ENCODE data around the gene STRN3.
A peak's percentile ranks its signal among the peaks of the same experiment; 100 is the strongest.
"Not testable (repeated sequence)": the region's sequence is repeated elsewhere in the genome, so short reads cannot be mapped to it uniquely, and the experiment has no call there.

The STRN3 gene

DNA sequence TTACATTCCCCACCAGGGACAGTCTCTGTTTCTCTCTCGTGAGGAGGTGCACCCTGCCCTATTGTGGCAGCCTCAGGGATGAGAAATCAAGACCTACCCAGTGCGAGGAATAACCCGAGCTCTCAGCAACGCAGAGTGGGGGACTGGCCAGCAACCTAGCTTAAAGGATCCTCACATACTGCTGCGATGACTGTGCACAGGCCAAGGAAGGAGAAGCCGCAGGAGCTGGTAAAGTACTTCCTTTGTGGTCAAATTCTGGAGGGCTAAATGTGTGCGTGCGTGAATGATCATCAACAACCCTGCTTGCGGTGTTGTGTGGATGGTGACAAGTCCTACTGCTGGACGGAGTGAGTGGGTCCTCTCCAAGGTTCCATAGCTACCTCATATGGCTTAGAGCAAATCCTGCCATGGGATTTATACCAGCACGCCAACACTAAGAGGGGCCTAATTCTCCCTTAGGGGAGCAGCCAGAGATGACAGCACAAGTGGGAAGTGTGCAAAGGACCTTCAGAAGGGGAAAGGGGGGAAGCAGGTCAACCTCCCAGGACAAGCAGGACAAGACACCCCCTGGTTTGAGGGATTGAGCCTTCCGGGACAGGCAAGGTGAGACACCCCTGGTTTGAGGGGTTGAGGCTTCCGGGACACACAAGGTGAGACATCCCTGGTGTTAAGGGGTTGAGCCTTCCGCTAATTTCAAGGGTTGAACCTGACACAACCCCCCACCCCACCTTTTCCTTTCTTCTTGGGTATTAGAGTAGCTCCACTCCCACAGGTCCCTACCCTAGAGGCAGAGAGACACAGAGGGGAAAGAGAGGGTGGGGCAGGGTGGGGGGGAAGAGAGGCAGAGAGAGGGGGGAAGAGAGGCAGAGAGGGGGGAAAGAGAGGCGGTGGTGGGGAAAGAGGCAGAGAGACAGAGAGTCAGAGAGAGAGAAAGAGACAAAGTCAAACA is 59.5 kb downstream of the STRN3 start:
- DNase-seq, result no peak

DNA sequence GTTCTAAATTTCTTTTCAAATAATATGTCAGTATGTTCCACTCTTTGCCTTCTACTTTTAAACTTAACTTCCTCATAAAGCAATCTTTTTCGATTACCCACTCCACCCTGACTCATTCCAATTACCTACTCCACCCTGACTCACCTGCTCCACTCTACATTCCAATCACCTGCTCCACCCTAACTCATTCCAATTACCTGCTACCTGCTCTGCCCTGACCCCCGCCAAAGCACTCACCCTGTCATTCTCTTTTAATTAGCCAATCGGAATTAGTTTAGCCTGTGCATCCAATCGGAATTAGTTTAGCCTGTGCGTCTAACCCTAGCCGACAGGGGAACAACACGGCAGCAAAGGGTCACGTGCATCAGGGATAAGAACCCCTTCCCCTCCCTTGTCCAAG is 60.3 kb downstream of the STRN3 start:
- DNase-seq, result not testable (repeated sequence)

DNA sequence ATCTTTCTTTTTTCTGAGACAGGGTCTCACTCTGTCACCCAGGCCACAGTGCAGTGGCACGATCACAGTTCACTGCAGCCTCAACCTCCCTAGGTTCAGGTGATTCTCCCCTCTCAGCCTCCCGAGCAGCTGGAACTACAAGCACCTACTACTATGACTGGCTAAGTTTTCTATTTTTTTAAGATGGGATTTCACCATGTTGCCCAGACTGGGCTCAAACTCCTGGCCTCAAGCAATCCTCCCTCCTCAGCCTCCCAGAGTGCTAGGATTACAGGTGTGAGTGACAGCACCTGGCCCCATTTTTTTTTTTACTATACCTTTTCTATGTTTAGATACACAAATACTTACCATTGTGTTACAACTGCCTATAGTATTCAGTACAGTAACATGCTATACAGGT is 63.6 kb downstream of the STRN3 start:
- not testable (repeated sequence) for DNase-seq

DNA sequence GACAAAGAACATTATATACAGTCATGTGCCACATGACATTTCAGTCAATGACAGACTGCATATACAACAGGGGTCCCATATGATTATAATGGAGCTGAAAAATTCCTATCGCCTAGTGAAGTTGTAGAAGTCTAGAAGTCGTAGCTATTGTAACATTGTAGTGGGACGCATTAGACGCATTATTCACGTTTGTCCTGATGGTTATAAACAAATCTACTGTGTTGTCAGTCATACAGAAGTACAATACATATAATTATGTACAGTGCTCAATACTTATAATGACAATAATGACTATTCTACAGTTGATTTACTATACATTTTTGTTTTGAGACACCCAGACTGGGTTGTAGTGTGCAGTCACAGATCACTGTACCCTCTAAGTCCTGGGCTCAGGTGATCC is 64.8 kb downstream of the STRN3 start:
- no peak for DNase-seq

DNA sequence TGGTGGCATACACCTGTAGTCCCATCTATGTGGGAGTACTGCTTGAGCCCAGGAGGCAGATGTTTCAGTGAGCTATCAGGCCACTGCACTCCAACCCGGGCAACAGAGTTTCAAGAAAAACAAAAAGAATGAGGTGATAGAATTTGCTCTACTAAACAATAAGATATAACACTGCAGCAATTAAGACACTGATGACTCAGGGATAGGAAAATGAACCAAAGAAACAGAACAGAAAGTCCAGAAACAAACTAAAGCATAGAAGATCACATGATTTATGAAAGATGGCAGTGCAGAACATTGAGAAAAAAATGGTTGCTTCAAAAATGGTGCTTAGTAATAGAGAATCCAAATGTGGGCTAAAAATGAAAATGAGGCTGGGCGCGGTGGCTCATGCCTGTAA is 66.0 kb downstream of the STRN3 start:
- DNase-seq, result no peak

DNA sequence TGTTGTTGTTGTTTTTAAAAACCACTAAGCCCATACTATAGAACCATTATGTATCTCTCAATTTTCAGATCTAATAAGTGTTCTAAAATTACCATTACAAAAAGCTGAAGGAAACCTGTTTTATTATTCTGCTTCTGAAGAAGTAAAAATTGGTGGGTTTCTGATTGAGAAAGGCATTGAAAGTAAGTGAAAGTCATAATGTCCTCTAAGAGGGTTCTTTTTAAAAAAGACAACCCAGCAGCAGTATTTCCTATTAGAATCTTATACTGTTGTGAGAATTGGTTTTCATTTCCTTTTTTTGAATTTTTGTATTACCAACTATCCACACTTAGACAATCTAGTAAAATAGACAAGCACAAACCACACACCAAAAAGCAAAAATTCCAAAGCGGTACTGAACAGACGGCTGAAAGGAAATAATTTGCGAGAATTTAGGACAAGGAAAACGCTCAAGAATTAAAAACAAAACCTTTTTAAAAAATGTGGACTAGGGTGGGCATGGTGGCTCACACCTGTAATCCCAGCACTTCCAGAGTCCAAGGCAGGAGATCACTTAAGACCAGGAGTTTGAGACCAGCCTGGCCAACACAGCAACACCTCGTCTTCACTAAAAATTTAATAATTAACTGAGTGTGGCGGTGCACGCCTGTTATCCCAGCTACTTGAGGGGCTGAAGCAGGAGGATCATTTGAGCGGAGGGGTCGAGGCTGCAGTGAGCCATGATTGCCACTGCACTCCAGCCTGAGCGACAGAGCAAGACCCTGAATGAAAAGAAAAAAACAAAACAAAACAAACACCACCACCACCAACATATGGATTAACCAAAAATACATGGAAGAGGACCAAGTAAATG is 67.4 kb downstream of the STRN3 start:
- DNase-seq, result no peak

DNA sequence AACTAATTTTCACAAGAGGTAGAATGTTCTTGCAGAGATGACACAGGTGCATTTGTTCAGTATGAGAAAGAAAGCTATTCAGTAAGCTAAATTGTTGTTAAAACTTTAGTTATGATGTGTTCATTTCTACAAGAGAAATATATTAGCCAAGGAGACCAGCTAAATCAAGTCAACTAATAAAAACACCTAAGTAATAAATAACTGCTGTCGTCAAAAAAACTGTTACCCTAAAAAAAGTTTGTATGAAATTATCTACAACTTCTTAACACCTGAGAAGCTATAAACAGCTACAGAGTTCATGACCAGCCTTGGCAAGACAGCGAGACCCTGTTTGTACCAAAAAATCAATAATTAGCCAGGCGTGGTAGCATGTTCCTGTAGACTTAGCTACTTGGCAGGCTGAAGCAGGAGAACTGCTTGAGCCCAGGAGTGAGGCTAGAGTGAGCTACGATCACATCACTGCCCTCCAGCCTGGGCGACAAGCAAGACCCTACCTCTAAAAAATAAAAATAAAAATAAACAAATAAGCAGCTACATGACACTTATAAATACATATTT is 68.3 kb downstream of the STRN3 start:
- DNase-seq, result no peak

DNA sequence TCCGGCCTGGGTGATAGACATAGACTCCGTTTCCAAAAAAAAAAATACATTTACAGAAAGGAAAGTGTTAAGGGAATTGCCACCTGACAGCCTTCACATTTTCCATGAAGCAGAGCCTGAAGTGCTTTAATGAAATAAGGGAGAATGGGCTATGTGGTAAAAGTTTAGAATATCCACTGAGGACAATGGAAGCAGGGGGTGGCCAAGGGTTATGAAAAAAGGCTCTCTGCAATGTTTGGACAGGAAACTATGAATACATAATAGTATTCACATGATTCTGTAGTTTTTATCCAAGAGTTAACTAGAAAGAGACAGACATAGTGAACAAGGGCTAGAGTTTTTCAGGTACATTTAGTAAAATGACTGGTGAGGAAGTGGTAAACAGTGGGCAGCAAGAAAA is 76.5 kb downstream of the STRN3 start:
- DNase-seq, result no peak

DNA sequence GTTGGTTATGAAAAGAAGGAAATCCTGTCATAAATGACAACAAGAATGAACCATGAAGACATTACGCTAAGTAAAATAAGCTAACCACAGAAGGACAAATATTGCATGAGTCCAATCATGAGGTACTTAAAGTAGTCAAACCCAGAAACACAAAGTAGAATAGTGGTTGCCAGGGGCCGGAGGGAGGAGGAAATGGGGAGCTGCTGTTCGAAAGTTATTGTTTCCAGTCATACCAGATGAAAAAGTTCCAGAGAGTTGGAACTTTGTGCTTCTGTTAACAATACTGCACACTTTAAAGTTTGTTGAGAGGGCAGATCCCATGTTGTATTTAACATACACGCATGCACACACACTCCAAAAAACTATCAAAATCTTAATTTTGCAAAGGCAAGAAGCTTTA is 82.5 kb downstream of the STRN3 start:
- DNase-seq, result no peak

DNA sequence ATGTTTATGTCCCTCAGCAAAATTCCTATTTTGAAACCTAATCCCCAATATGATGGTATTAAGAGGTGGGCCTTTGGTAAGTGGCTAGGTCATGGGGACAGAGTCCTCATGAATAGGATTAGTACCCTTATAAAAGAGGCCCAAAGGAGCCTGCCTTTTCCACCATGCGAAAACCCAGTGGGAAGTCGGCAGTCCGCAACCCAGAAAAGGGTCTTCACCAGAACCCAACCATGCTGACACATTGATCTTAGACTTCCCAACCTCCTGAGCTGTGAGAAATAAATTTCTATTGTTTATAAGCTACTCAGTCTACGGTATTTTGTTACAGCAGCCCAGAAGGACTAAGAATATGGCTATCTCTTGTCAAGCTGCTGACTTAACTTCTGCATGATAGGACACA is 85.3 kb downstream of the STRN3 start:
- no peak for DNase-seq

DNA sequence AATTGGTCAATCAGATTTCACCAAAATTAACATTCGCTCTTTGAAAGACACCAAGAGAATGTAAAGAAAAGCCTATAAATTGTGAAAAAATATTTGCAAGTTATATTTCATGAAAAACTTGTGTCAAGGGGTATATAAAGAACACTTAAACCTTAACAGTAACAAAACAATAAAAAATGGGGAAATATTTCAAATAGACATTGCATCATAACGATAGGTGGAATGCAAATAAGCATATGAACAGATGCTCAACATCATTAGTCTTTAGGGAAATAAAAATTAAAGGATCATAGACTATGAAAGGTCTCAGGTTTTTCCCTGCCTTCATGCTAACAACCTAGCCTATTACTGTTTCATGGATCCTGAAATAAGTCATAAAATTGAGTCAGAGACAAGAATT is 87.6 kb downstream of the STRN3 start:
- DNase-seq, result no peak

DNA sequence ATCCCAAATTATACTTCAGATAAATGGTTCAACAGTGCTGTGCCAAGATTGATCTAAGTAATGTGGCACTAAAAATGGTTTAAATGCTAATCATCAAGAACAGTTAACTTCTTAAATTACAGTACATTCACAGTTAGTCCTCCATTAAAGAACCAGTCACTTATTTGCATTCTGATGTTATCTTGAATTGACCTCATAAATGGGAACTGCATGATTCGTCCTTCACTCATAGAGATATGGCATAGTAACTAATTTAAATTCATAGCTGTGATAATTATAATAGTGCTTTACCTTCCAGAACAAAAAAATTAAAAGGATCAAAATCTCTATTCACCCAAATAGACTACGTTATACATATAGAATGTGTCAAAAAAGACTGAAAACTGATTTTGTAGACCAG is 90.7 kb downstream of the STRN3 start:
- DNase-seq, result no peak

DNA sequence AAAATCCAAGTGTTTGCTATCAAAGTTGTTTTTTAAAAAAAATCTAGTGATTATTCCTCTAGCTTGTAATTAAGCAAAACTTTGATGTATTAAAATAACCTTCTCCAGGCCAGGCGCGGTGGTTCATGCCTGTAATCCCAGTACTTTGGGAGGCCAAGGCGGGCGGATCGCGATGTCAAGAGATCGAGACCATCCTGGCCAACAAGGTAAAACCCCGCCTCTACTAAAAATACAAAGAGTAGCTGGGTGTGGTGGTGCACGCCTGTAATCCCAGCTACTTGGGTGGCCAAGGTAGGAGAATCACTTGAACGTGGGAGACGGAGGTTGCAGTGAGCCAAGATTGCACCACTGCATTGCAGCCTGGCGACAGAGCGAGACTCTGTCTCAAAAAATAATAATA is 92.2 kb downstream of the STRN3 start:
- not testable (repeated sequence) for DNase-seq

DNA sequence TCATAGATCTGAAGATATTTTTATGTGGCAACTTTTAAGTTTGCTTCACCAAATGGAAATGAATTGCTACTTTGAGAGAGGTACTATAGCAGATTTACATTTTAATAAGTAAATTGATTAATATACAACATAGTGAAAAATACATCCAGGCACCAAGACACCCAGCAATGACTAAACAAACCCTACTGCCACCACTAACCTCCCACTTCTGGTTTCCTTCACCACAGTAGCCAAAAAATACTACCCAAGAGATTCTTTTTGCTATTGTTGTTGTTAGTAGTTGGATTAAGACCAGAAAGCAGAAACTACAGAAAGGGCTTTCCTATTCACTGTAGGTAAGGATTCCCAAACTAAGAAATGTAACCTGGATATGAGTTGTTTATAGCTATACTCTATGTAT is 97.7 kb downstream of the STRN3 start:
- DNase-seq, result no peak

DNA sequence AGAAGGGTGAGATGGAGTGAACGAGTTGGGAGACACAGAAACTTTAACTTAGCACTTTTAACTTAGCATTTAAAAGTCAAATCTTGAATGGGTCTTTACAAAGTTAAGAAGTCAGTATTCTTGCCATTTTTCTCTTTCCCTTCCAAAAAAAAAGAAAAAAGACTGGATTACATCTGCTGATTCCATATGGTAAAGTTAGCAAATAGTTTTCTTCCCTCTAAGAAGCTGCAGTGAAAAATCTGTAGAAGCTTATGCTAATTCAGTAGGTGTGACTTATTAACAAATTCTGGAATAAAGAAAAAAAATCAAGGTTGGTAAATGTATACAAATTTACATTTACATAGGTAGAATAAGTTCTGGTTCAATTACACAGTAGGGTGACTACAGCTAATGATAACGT is 100.9 kb downstream of the STRN3 start:
- DNase-seq, result no peak

DNA sequence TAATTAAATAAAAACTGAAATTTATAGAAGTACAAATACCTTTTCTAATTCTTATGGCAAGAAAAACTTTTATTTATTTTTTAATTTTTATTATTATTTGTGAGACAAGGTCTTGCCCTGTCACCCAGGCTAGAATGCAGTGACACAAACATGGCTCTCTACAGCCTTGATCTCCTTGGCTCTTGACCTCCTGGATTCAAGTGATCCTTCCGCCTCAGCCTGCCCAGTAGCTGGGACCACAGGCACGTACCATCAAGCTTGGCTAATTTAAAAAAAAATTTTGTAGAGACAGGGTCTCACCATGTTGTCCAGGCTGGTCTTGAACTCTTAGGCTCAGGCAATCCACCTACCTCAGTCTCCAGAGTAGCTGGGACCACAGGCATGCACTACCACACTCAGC is 104.4 kb downstream of the STRN3 start:
- DNase-seq, result no peak

DNA sequence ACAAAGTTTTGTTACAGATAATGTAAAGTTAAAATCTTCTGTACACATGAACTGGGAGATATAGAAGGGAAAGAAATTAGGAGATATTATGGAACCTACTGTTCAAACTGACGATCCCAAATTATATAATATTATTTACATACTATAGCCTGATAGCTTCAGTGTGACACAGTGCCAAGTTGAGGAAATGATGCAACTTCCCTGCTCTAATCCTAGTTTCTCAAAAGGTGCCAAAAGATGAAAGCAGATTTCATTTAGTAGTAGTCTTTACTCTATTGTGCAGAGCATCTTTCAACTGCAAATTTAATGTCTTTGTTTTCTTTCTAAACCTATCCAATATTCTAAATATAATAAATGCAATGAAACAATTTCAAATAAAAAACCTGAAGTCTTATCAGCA is 104.9 kb downstream of the STRN3 start:
- no peak for DNase-seq

DNA sequence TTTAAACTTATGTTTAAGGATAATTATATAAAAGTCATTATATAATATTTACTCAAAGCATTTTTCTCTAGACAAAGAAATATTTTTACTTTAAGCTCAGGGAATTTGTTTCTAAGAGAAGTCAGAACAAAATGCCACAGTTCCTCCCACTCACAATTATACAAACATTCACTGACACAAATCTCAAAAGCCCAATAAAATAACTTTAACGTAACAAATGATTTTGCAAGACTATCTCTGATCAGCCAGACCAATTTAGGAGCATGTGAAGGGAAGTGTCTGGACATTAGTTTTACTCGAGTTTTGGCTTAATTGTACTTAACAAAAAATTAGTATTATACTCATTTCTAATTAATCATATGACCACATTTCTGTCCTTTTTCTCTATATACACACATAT is 110.6 kb downstream of the STRN3 start:
- no peak for DNase-seq

DNA sequence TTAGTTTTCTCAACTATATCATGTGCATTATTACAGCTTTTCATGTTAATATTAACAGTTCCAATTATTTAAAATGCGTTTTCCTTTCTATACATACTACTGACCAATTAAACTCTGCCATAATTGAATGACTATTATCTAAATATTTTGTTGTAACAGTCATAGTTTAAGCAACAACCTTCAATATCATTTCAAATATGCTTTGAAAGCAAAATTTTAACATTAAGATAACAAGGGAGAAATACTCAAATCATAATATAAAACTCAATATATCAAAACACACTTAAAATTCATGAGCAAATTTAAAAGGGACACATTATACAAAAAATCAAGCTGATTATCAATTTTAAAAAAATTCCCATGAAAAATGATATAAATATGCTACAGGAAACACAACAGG is 111.4 kb downstream of the STRN3 start:
- no peak for DNase-seq

DNA sequence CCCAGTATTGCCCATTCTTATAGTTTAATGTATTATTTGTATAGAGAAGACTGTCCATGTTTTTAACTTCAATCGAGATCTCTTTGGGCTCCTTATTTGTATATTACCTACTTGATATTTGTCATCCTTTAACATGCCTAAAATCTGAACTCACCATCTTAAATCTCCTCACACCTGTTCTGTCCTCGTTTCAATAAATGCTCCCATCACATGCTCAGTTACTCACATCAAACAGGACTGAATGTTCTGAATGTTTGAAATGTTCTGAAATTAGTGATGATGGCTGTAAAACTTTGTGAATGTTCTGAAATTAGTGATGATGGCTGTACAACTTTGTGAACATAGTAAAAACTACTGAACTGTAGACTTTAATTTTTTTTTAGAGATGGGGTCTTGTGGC is 117.4 kb downstream of the STRN3 start:
- DNase-seq, result no peak

DNA sequence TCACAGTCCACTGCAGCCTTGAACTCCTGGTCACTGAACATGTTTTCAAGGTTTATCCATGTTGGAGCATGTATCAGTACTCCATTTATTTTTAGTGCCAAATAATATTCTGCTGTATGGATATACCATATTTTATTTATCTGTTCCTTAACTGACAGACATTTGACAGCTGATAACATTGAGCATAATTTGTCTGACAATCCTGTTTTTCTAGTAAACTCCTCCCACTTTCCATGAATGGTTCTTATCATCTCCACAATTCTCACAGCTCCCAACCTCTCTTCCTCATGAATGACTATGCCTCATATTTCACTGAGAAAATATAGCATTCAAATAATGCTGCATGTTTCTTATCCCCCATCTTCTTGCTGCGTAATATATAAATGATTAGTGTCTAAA is 118.5 kb downstream of the STRN3 start:
- DNase-seq, result no peak

DNA sequence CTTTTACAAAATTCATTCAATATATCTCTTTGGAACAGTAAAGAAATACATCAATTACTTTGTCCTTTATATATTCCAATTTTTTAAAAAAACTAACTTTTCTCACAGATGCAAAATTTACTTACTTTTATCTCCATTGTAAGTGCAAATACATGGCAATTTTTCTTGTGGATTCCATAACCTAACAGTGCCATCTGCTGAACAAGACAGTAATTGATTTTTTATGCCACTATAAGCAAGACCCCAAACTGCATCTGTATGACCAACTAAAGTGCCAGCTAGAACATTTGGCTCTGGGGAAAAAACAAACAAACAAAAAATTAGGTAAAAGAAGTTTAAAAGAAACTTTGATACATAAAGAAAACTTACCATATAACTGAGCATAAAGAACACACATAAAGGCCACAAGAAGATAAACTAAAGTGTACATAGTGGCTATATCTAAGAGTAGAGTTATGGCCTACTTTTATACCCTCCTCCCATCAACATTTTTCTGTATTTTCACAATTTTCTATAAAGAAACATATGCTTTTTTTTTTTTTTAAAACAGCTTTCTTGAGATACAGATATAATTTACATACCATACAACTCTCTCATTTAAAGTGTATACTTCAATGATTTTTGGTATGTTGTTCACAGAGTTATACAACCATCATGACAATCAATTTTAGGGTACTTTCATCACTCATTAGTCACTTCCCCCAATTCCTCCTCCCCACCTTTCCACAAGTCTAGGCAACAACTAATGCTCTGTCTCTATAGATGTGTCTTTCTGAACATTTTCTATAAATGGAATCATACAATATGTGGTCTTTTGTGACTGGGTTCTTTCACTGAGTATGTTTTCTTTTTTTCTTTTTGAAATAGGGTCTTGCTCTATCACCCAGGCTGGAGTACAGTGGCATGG is 119.2 kb downstream of the STRN3 start:
- peak in 1 of 2 experiments; percentile 5 for DNase-seq
